ENCODE data around the gene CASZ1. TPM values are rescaled to one million over a fixed set of nuclear protein-coding genes. Genes with fewer than 3 reads are reported as not detected.

CASZ1 gene
- total RNA-seq, 4 donors from 2014 or later, result 22.1 to 47.4 (median 28.0) TPM

DNA sequence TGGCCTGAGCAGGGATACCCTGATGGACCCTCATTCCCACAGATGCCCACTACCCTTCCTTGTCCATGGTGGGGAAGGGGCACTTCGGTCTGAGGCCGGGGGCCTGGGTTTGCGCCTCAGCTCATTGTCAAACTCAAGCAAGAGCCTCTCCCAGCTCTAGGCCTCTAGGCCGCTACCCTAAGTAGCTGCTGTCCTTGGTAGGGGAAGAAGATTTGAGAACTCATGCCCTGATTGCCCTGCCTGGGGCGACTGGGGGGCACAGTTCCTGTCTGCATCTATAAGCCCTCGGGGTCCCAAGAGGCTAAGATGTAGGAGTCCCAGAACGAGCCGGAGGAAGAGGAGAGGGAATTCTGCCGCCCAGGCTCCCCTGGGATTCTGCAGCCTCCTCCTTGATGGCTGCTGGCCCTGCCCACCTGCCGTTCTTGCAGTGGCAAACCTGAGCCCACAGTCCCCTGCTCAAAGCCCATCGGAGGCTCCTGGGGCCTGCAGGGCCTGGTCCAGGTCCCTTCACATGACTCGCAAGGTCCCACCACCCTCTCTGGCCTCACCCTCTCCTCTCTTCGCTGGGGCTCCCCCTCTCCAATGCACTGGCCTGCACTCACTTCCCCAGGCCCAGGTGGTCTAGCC lies 20.4 kb upstream of the CASZ1 start:
- Histone ChIP-seq H3K4me3 (no peak overlapping the region), H3K9me3 (no peaks in the 10 kb centered on the region), H3K36me3 (no peaks in the 10 kb centered on the region), H3K4me1 (no peaks in the 10 kb centered on the region), H3K27me3 (peaks cover 5% of the 10 kb centered on the region), H3K27ac (no peak overlapping the region)
- no peak for TF ChIP-seq EP300 (IDR thresholded peaks at IDR 0.05)
- no peak for TF ChIP-seq POLR2AphosphoS5 (IDR thresholded peaks at IDR 0.05)
- TF ChIP-seq, protein P1, sequence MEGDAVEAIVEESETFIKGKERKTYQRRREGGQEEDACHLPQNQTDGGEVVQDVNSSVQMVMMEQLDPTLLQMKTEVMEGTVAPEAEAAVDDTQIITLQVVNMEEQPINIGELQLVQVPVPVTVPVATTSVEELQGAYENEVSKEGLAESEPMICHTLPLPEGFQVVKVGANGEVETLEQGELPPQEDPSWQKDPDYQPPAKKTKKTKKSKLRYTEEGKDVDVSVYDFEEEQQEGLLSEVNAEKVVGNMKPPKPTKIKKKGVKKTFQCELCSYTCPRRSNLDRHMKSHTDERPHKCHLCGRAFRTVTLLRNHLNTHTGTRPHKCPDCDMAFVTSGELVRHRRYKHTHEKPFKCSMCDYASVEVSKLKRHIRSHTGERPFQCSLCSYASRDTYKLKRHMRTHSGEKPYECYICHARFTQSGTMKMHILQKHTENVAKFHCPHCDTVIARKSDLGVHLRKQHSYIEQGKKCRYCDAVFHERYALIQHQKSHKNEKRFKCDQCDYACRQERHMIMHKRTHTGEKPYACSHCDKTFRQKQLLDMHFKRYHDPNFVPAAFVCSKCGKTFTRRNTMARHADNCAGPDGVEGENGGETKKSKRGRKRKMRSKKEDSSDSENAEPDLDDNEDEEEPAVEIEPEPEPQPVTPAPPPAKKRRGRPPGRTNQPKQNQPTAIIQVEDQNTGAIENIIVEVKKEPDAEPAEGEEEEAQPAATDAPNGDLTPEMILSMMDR (IDR thresholded peaks at IDR 0.05), result no peak
- no peak for TF ChIP-seq POLR2A (IDR thresholded peaks at IDR 0.05)
- ATAC-seq, result no peak
- 93% methylated on average over 2 of the region's 13 CpGs; no CpG with 5 or more reads in 1 of the 2 donors for WGBS, 2 donors (ENCODE audit: low coverage in 1 of 2)

DNA sequence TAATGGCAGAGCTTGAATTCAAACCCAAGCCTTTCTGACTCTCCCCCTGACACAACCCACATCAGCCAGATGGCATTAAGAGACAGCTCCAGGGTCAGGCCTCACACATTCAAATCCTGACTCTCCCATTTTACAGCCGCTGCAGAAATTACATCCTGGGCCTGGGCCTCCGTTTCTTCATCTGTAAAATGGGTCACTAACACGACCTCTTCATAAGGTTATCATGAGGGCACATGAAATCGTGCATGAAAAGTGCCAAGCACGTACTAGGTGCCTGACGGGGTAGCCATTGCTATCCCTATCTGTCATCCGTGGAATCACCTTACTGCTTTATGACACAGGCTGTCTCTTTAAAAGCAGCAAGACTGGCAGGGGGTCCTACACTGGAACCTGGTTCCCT lies 19.8 kb upstream of the CASZ1 start:
- no peaks in the 10 kb centered on the region for H3K4me1 ChIP-seq
- TF ChIP-seq POLR2AphosphoS5 (IDR thresholded peaks at IDR 0.05) (no peak), EP300 (IDR thresholded peaks at IDR 0.05) (no peak), POLR2A (IDR thresholded peaks at IDR 0.05) (no peak)
- TF ChIP-seq, protein P1 (IDR thresholded peaks at IDR 0.05), result no peak
- no peak for ATAC-seq
- no peak overlapping the region for H3K27ac ChIP-seq
- H3K36me3 ChIP-seq, result no peaks in the 10 kb centered on the region
- peaks cover 5% of the 10 kb centered on the region for H3K27me3 ChIP-seq
- no peak overlapping the region for H3K4me3 ChIP-seq
- H3K9me3 ChIP-seq, result no peaks in the 10 kb centered on the region
- WGBS, 2 donors (ENCODE audit: low coverage in 1 of 2), result 81 to 100% methylated on average over 4 to 7 of the region's 7 CpGs

DNA sequence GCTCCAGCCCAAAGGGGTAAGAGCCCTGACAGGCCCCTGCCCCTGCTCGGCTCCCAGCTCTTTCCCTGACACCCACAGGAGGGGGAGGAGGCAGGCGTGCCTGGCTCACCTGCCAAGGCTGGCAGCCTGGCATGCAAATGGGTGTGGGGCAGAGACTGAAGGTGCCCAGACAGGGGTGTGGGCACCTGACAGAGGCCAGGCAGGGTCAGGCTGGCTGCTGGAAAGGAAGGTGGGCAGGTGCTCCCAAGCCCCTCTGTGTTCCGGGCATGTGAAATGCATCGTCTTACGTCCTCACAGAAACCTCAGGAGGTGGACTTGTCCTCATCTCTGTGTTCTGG lies 19.4 kb upstream of the CASZ1 start:
- Histone ChIP-seq H3K27ac (no peak overlapping the region), H3K4me1 (no peaks in the 10 kb centered on the region)

DNA sequence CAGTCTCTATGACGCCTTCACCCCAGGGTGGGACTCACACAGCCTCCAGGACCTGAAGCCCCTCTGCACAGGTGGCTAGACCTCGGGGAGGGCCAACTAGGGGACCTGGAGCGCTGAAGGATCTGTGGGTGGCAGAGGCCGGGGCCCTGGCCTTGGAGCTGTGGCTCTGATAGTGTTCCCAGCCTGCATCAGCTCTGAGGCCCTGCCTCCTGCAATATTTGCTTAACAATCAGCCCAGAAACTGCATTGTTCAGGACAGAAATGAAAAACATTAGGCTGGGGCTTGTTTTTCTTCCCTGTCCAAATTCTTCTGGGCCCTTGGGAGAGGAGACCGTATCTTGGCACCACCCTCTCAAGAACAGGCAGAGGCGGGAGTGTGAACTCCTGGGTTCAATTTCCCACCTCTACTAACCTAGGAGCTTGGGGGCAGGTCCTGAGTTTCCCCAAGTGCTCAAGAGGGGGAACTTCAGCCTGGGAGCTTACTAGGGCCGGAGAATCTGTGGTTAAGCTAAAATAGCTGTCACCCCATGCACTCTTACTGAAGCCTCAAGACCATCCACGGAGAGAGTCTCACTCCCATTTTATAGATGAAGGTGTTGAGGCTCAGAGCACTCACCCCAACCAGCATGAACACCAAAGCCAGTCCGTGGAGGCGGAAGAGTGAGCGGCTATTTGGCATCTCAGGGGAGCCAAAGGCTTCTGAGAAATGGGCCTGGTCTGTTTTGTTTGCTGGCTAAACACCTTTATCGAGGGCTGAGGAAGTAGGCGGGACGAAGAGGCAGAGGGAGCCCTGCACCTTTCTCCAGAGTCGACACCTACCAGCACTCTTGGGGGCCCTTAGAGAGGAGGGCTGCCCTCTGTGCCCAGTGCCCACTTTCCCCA lies 18.8 kb upstream of the CASZ1 start:
- no peaks in the 10 kb centered on the region for H3K9me3 ChIP-seq
- peaks cover 5% of the 10 kb centered on the region for H3K27me3 ChIP-seq
- ATAC-seq, result no peak
- no peaks in the 10 kb centered on the region for H3K4me1 ChIP-seq
- TF ChIP-seq POLR2A (IDR thresholded peaks at IDR 0.05) (no peak), POLR2AphosphoS5 (IDR thresholded peaks at IDR 0.05) (no peak), EP300 (IDR thresholded peaks at IDR 0.05) (no peak)
- TF ChIP-seq, protein P1 (IDR thresholded peaks at IDR 0.05), result no peak
- 71 to 100% methylated on average over 1 to 12 of the region's 15 CpGs for WGBS, 2 donors (ENCODE audit: low coverage in 1 of 2)
- H3K36me3 ChIP-seq, result no peaks in the 10 kb centered on the region
- no peak overlapping the region for H3K27ac ChIP-seq
- no peak overlapping the region for H3K4me3 ChIP-seq

More for the DNA sequence above, 19.4 kb upstream of the CASZ1 start:
- no peaks in the 10 kb centered on the region for H3K36me3 ChIP-seq
- TF ChIP-seq POLR2AphosphoS5 (IDR thresholded peaks at IDR 0.05) (no peak), POLR2A (IDR thresholded peaks at IDR 0.05) (no peak), EP300 (IDR thresholded peaks at IDR 0.05) (no peak)
- TF ChIP-seq, protein P1 (IDR thresholded peaks at IDR 0.05), result no peak
- no peak for ATAC-seq
- peaks cover 5% of the 10 kb centered on the region for H3K27me3 ChIP-seq
- no CpG with 5 or more reads among the region's 5 CpGs for WGBS, 2 donors (ENCODE audit: low coverage in 1 of 2)
- no peaks in the 10 kb centered on the region for H3K9me3 ChIP-seq
- H3K4me3 ChIP-seq, result no peak overlapping the region
